NT2/D1 (cell line): ENCODE results near the gene PUS7L.
"Not testable (repeated sequence)": the region's sequence is repeated elsewhere in the genome, so short reads cannot be mapped to it uniquely, and the experiment has no call there.

Experiments
- SUZ12 ChIP-seq: IDR thresholded peaks from 2 replicates; pipeline ENCODE4 v1.6.1; 2011; ENCODE audit not compliant: insufficient read length, insufficient read depth; ENCODE audit errors: extremely low read depth
- YY1 ChIP-seq: IDR thresholded peaks from 2 replicates; pipeline ENCODE4 v1.6.1; 2011; ENCODE audit not compliant: insufficient read length, insufficient read depth
- ZNF274 ChIP-seq: IDR thresholded peaks from 2 replicates; pipeline ENCODE4 v1.6.1; 2011; ENCODE audit warnings: mild to moderate bottlenecking, low read depth, low read length

GRCh38 chr12:43751360-43751759, 7.2 kb downstream of the PUS7L start:
- not testable (repeated sequence) for TF ChIP-seq SUZ12, ZNF274, YY1
